Measurements from ENCODE around the gene SEZ6. TPM values are rescaled to one million over a fixed set of nuclear protein-coding genes. Genes with fewer than 3 reads are reported as not detected.

The SEZ6 gene
- total RNA-seq, 1 donor from 2014 or later = not detected

GRCh38 chr17:28957277-28957991, 48.4 kb downstream of the SEZ6 start:
- TF ChIP-seq, protein P1, sequence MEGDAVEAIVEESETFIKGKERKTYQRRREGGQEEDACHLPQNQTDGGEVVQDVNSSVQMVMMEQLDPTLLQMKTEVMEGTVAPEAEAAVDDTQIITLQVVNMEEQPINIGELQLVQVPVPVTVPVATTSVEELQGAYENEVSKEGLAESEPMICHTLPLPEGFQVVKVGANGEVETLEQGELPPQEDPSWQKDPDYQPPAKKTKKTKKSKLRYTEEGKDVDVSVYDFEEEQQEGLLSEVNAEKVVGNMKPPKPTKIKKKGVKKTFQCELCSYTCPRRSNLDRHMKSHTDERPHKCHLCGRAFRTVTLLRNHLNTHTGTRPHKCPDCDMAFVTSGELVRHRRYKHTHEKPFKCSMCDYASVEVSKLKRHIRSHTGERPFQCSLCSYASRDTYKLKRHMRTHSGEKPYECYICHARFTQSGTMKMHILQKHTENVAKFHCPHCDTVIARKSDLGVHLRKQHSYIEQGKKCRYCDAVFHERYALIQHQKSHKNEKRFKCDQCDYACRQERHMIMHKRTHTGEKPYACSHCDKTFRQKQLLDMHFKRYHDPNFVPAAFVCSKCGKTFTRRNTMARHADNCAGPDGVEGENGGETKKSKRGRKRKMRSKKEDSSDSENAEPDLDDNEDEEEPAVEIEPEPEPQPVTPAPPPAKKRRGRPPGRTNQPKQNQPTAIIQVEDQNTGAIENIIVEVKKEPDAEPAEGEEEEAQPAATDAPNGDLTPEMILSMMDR (IDR thresholded peaks at IDR 0.05) = no peak
- H3K27ac Mint-ChIP-seq (ENCODE audit: unreplicated experiment) = no peak overlapping the region
- H3K36me3 Mint-ChIP-seq (ENCODE audit: unreplicated experiment) = no peaks in the 10 kb centered on the region
- H3K4me1 Mint-ChIP-seq (ENCODE audit: unreplicated experiment) = no peaks in the 10 kb centered on the region
- peaks cover 6% of the 10 kb centered on the region for H3K27me3 Mint-ChIP-seq (ENCODE audit: unreplicated experiment)
- H3K9me3 Mint-ChIP-seq (ENCODE audit: unreplicated experiment) = no peaks in the 10 kb centered on the region
- no peak for DNase-seq (ENCODE audit: extremely low spot score, unreplicated experiment)
- H3K4me3 Mint-ChIP-seq (ENCODE audit: unreplicated experiment) = no peak overlapping the region

- H3K4me1 Mint-ChIP-seq (ENCODE audit: unreplicated experiment) = no peaks in the 10 kb centered on the region
- no peak overlapping the region for H3K27ac Mint-ChIP-seq (ENCODE audit: unreplicated experiment)
- no peaks in the 10 kb centered on the region for H3K9me3 Mint-ChIP-seq (ENCODE audit: unreplicated experiment)
- TF ChIP-seq, protein P1 (IDR thresholded peaks at IDR 0.05) = no peak
- DNase-seq (ENCODE audit: extremely low spot score, unreplicated experiment) = no peak
- peaks cover under 1% of the 10 kb centered on the region for H3K27me3 Mint-ChIP-seq (ENCODE audit: unreplicated experiment)
- H3K36me3 Mint-ChIP-seq (ENCODE audit: unreplicated experiment) = no peaks in the 10 kb centered on the region
- no peak overlapping the region for H3K4me3 Mint-ChIP-seq (ENCODE audit: unreplicated experiment)
Observed at GRCh38 chr17:28956861-28957260, 49.0 kb downstream of the SEZ6 start.

GRCh38 chr17:28956112-28956511, 49.7 kb downstream of the SEZ6 start:
- no peak for DNase-seq (ENCODE audit: extremely low spot score, unreplicated experiment)
- Mint-ChIP-seq H3K9me3 (ENCODE audit: unreplicated experiment) (no peaks in the 10 kb centered on the region), H3K27ac (ENCODE audit: unreplicated experiment) (no peak overlapping the region), H3K4me1 (ENCODE audit: unreplicated experiment) (no peaks in the 10 kb centered on the region), H3K27me3 (ENCODE audit: unreplicated experiment) (no peaks in the 10 kb centered on the region), H3K36me3 (ENCODE audit: unreplicated experiment) (no peaks in the 10 kb centered on the region), H3K4me3 (ENCODE audit: unreplicated experiment) (no peak overlapping the region)
- TF ChIP-seq, protein P1 (IDR thresholded peaks at IDR 0.05) = no peak

- H3K9me3 Mint-ChIP-seq (ENCODE audit: unreplicated experiment) = no peaks in the 10 kb centered on the region
Observed at GRCh38 chr17:28955408-28955807, 50.4 kb downstream of the SEZ6 start.

DNA sequence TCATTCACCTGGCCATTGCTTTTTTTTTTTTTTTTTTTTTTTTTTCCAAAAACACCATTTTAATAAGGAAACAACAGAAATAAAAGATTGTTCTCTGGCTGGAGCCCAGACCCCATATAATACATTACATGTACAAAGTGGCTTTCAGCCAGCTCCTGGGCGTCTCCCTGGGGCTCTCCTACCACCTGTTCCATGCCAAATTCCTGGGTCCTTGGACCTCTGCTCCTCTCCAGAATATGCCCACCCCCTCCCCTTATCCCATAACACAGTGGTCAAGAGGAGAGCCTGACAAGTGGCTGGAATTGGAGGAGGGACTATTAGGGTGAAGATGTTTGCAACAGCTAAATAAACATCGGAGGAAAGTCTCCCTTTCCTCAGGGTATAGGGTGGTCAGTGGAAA, 50.9 kb downstream of the SEZ6 start:
- Mint-ChIP-seq H3K36me3 (ENCODE audit: unreplicated experiment) (no peaks in the 10 kb centered on the region), H3K4me3 (ENCODE audit: unreplicated experiment) (no peak overlapping the region), H3K27ac (ENCODE audit: unreplicated experiment) (no peak overlapping the region), H3K9me3 (ENCODE audit: unreplicated experiment) (no peaks in the 10 kb centered on the region), H3K4me1 (ENCODE audit: unreplicated experiment) (no peaks in the 10 kb centered on the region), H3K27me3 (ENCODE audit: unreplicated experiment) (no peaks in the 10 kb centered on the region)
- no peak for DNase-seq (ENCODE audit: extremely low spot score, unreplicated experiment)
- TF ChIP-seq, protein P1 (IDR thresholded peaks at IDR 0.05) = no peak

More at GRCh38 chr17:28955408-28955807, 50.4 kb downstream of the SEZ6 start:
- TF ChIP-seq, protein P1 (IDR thresholded peaks at IDR 0.05) = no peak
- no peak for DNase-seq (ENCODE audit: extremely low spot score, unreplicated experiment)
- no peak overlapping the region for H3K4me3 Mint-ChIP-seq (ENCODE audit: unreplicated experiment)
- H3K27me3 Mint-ChIP-seq (ENCODE audit: unreplicated experiment) = no peaks in the 10 kb centered on the region
- no peaks in the 10 kb centered on the region for H3K4me1 Mint-ChIP-seq (ENCODE audit: unreplicated experiment)
- H3K36me3 Mint-ChIP-seq (ENCODE audit: unreplicated experiment) = no peaks in the 10 kb centered on the region
- H3K27ac Mint-ChIP-seq (ENCODE audit: unreplicated experiment) = no peak overlapping the region
